Mesothelial cell of epicardium (in vitro differentiated cells): Measurements from ENCODE around the gene DAGLA. TPM values are rescaled to one million over a fixed set of nuclear protein-coding genes. Genes with fewer than 3 reads are reported as not detected.

ENCODE experiments used
- DNase-seq, 2 experiments: peaks; one replicate each; pipeline ENCODE4 v3.0.0; 2021; ENCODE audit warnings: low spot score in 2 of 2; ENCODE audit not compliant: unreplicated experiment in 2 of 2
- H3K27ac Mint-ChIP-seq: 2 replicates; pipeline ENCODE4 v1.8.0; 2021; ENCODE audit warnings: mixed read lengths
- H3K27me3 Mint-ChIP-seq: 2 replicates; pipeline ENCODE4 v1.8.0; 2021; ENCODE audit warnings: low read depth, mixed read lengths
- H3K36me3 Mint-ChIP-seq: 2 replicates; pipeline ENCODE4 v1.8.0; 2021; ENCODE audit warnings: mixed read lengths
- H3K4me1 Mint-ChIP-seq: 2 replicates; pipeline ENCODE4 v1.8.0; 2021; ENCODE audit warnings: mixed read lengths
- H3K4me3 Mint-ChIP-seq: 2 replicates; pipeline ENCODE4 v1.8.0; 2021; ENCODE audit warnings: mild to moderate bottlenecking, moderate library complexity, mixed read lengths
- H3K9me3 Mint-ChIP-seq: 2 replicates; pipeline ENCODE4 v1.8.0; 2021; ENCODE audit warnings: mixed read lengths
- CTCF ChIP-seq: fragments of 200-600 bp; sonication (generic); IDR thresholded peaks from one replicate; pipeline ENCODE4 v1.5.0; 2021; ENCODE audit warnings: antibody characterized with exemption; ENCODE audit not compliant: unreplicated experiment
- total RNA-seq: library from RNA; stranded (reverse); gene quantifications from 3 replicates; pipeline ENCODE4 v1.2.1, GENCODE V29; 2021

The DAGLA gene
- total RNA-seq, 1 donor from 2014 or later = 8.1 TPM

GRCh38 chr11:61720597-61720996 lies 40.4 kb downstream of the DAGLA start:
- H3K4me1 Mint-ChIP-seq = peaks cover 12% of the 10 kb centered on the region
- no peak overlapping the region for H3K27ac Mint-ChIP-seq
- no peak overlapping the region for H3K4me3 Mint-ChIP-seq
- TF ChIP-seq CTCF = no peak
- H3K27me3 Mint-ChIP-seq = no peaks in the 10 kb centered on the region
- H3K9me3 Mint-ChIP-seq = no peaks in the 10 kb centered on the region
- DNase-seq = no peak
- H3K36me3 Mint-ChIP-seq = peaks cover 2% of the 10 kb centered on the region

GRCh38 chr11:61724437-61724836 lies 44.2 kb downstream of the DAGLA start:
- Mint-ChIP-seq H3K36me3 (peaks cover 5% of the 10 kb centered on the region), H3K27me3 (no peaks in the 10 kb centered on the region), H3K4me1 (no peaks in the 10 kb centered on the region), H3K9me3 (no peaks in the 10 kb centered on the region), H3K27ac (no peak overlapping the region), H3K4me3 (no peak overlapping the region)
- DNase-seq = no peak
- TF ChIP-seq CTCF = no peak

- no peak overlapping the region for H3K27ac Mint-ChIP-seq
- no peak for TF ChIP-seq CTCF
- H3K4me3 Mint-ChIP-seq = no peak overlapping the region
- H3K27me3 Mint-ChIP-seq = no peaks in the 10 kb centered on the region
- H3K4me1 Mint-ChIP-seq = no peaks in the 10 kb centered on the region
- H3K36me3 Mint-ChIP-seq = peaks cover 10% of the 10 kb centered on the region
- no peaks in the 10 kb centered on the region for H3K9me3 Mint-ChIP-seq
- no peak for DNase-seq
Measured at GRCh38 chr11:61725781-61726231, 45.6 kb downstream of the DAGLA start.

GRCh38 chr11:61726775-61727174 lies 46.6 kb downstream of the DAGLA start:
- H3K9me3 Mint-ChIP-seq = no peaks in the 10 kb centered on the region
- no peak for DNase-seq

GRCh38 chr11:61727401-61727811 lies 47.2 kb downstream of the DAGLA start:
- DNase-seq = no peak
- TF ChIP-seq CTCF = no peak
- Mint-ChIP-seq H3K4me3 (no peak overlapping the region), H3K36me3 (peaks cover 10% of the 10 kb centered on the region), H3K9me3 (no peaks in the 10 kb centered on the region), H3K4me1 (no peaks in the 10 kb centered on the region), H3K27ac (no peak overlapping the region), H3K27me3 (no peaks in the 10 kb centered on the region)

More at GRCh38 chr11:61726775-61727174, 46.6 kb downstream of the DAGLA start:
- Mint-ChIP-seq H3K4me3 (no peak overlapping the region), H3K27me3 (no peaks in the 10 kb centered on the region), H3K36me3 (peaks cover 10% of the 10 kb centered on the region), H3K27ac (no peak overlapping the region), H3K4me1 (no peaks in the 10 kb centered on the region)
- no peak for TF ChIP-seq CTCF
